ENCODE measurements around the gene OR52E2.

OR52E2 gene

DNA sequence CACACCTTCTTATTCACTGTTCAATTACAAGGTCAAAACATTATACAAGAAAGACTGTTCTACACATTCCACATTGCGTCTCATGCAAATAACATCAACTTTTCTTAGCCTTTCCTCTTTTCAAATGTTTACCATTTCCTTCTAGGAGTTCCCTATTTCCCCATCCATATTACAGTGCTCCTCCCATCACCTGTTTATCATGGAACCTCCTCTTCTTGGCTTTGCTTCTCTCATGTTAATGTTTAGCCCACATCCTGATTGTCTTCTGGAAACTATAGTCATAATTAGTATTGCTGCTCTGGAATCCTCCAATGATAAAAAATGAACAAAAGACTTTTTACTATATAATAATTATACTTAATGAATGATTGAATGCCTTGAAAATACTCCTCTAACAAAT lies 31.2 kb upstream of the OR52E2 start:
- POLR2A ChIA-PET = no interaction called here
- TF ChIP-seq L3MBTL2 (conservative IDR thresholded peaks at IDR 0.05) = no peak
- no peak for TF ChIP-seq BHLHE40 (IDR thresholded peaks at IDR 0.05; ENCODE audit: borderline replicate concordance)
- TF ChIP-seq FOXM1 (IDR thresholded peaks at IDR 0.05; ENCODE audit: borderline replicate concordance) = no peak
- no peak for TF ChIP-seq SUZ12 (IDR thresholded peaks at IDR 0.05)
- TF ChIP-seq HDGF (IDR thresholded peaks at IDR 0.05; ENCODE audit: borderline replicate concordance) = no peak
- TF ChIP-seq SP1 (IDR thresholded peaks at IDR 0.05) = no peak
- no peak for TF ChIP-seq FOXA1 (IDR thresholded peaks at IDR 0.05)
- TF ChIP-seq, protein P1, sequence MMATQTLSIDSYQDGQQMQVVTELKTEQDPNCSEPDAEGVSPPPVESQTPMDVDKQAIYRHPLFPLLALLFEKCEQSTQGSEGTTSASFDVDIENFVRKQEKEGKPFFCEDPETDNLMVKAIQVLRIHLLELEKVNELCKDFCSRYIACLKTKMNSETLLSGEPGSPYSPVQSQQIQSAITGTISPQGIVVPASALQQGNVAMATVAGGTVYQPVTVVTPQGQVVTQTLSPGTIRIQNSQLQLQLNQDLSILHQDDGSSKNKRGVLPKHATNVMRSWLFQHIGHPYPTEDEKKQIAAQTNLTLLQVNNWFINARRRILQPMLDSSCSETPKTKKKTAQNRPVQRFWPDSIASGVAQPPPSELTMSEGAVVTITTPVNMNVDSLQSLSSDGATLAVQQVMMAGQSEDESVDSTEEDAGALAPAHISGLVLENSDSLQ (IDR thresholded peaks at IDR 0.05) = no peak
- TF ChIP-seq ARNT (IDR thresholded peaks at IDR 0.05) = no peak
- no peak for TF ChIP-seq TARDBP (IDR thresholded peaks at IDR 0.05)
- TF ChIP-seq NFRKB (IDR thresholded peaks at IDR 0.05) = no peak
- TF ChIP-seq FOXK2 (IDR thresholded peaks at IDR 0.05) = no peak
- no peak for TF ChIP-seq LEF1 (IDR thresholded peaks at IDR 0.05; ENCODE audit: borderline replicate concordance)
- DNase-seq (ENCODE audit: extremely low spot score) = no peak
- CTCF ChIA-PET = no interaction called here

DNA sequence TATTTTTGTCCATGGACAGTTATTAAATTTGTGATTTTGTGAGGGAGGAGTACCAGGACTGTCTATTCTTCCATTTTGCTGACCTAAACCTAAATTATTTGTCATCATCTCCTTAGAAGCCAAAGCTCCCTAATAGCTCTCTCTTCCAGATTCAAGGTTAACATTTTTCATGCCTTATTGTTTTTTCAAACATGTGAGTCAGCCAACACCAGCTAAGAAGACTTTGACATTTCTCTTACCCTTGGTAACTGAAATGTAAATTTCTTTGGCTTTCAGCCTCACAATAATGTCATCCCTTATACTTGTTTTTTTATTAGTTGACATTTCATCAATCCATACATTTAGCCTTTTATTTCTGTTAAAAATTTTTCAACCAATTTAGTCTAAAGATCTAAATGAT lies 29.1 kb upstream of the OR52E2 start:
- ChIA-PET POLR2A (no interaction called here), CTCF (no interaction called here)
- no peak for TF ChIP-seq TARDBP (IDR thresholded peaks at IDR 0.05)
- TF ChIP-seq SUZ12 (IDR thresholded peaks at IDR 0.05) = no peak
- no peak for TF ChIP-seq ELF4 (IDR thresholded peaks at IDR 0.05)
- no peak for TF ChIP-seq FOXK2 (IDR thresholded peaks at IDR 0.05)
- TF ChIP-seq FOXA1 (IDR thresholded peaks at IDR 0.05) = no peak
- no peak for TF ChIP-seq CTBP1 (IDR thresholded peaks at IDR 0.05; ENCODE audit: borderline replicate concordance)
- no peak for TF ChIP-seq LEF1 (IDR thresholded peaks at IDR 0.05; ENCODE audit: borderline replicate concordance)
- no peak for TF ChIP-seq SP1 (IDR thresholded peaks at IDR 0.05)
- TF ChIP-seq, protein P1 (IDR thresholded peaks at IDR 0.05) = no peak
- TF ChIP-seq BHLHE40 (IDR thresholded peaks at IDR 0.05; ENCODE audit: borderline replicate concordance) = no peak
- TF ChIP-seq NFRKB (IDR thresholded peaks at IDR 0.05) = no peak
- TF ChIP-seq HDGF (IDR thresholded peaks at IDR 0.05; ENCODE audit: borderline replicate concordance) = no peak
- no peak for TF ChIP-seq ZNF384 (IDR thresholded peaks at IDR 0.05)
- no peak for TF ChIP-seq ARNT (IDR thresholded peaks at IDR 0.05)
- TF ChIP-seq FOXM1 (IDR thresholded peaks at IDR 0.05; ENCODE audit: borderline replicate concordance) = no peak
- no peak for TF ChIP-seq L3MBTL2 (conservative IDR thresholded peaks at IDR 0.05)
- no peak for DNase-seq (ENCODE audit: extremely low spot score)

DNA sequence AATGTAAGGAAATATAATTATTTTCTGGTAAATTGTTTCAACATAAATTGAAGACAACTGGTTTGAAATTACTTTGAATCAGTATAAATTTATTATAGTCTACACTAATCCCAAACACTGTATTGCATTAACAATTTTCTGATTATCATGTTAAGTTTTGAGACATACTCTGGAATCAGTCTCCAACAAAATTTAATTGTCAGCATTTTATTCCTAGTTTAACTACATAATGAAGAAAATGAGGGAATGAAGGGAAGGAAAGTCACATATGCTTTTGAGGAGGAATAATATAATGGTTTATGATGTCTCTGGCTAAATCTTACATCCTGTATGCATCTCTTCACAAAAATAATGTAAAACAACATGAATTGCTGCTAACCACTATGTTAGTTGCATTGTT lies 24.2 kb upstream of the OR52E2 start:
- POLR2A ChIA-PET = no interaction called here
- TF ChIP-seq ARNT (IDR thresholded peaks at IDR 0.05) (no peak), ZNF384 (IDR thresholded peaks at IDR 0.05) (no peak), ELF4 (IDR thresholded peaks at IDR 0.05) (no peak), L3MBTL2 (conservative IDR thresholded peaks at IDR 0.05) (no peak), TARDBP (IDR thresholded peaks at IDR 0.05) (no peak), CTBP1 (IDR thresholded peaks at IDR 0.05; ENCODE audit: borderline replicate concordance) (no peak)
- CTCF ChIA-PET = no interaction called here
- no peak for DNase-seq (ENCODE audit: extremely low spot score)

DNA sequence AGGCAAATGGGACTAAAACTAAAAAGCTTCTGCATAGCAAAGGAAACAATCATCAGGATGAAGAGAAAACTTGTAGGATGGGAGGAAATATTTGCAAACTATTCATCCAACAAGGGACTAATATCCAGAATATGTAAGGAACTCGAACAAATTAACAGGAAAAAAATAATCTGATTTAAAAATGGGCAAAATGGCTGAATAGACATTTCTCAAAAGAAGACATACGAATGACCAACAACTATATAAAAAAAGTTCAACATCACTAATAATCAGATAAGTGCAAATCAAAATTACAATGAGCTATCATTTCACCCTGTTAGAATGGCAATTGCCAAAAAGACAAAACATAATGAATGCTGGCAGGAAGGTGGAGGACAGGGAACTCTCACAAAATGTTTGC lies 22.0 kb upstream of the OR52E2 start:
- ChIA-PET CTCF (no interaction called here), POLR2A (no interaction called here)
- no peak for DNase-seq (ENCODE audit: extremely low spot score)
- TF ChIP-seq FOXM1 (IDR thresholded peaks at IDR 0.05; ENCODE audit: borderline replicate concordance) = no peak
- no peak for TF ChIP-seq NFRKB (IDR thresholded peaks at IDR 0.05)
- TF ChIP-seq L3MBTL2 (conservative IDR thresholded peaks at IDR 0.05) = no peak
- TF ChIP-seq FOXA1 (IDR thresholded peaks at IDR 0.05) = no peak
- no peak for TF ChIP-seq HDGF (IDR thresholded peaks at IDR 0.05; ENCODE audit: borderline replicate concordance)
- no peak for TF ChIP-seq ARNT (IDR thresholded peaks at IDR 0.05)
- TF ChIP-seq SP1 (IDR thresholded peaks at IDR 0.05) = no peak
- TF ChIP-seq FOXK2 (IDR thresholded peaks at IDR 0.05) = no peak

DNA sequence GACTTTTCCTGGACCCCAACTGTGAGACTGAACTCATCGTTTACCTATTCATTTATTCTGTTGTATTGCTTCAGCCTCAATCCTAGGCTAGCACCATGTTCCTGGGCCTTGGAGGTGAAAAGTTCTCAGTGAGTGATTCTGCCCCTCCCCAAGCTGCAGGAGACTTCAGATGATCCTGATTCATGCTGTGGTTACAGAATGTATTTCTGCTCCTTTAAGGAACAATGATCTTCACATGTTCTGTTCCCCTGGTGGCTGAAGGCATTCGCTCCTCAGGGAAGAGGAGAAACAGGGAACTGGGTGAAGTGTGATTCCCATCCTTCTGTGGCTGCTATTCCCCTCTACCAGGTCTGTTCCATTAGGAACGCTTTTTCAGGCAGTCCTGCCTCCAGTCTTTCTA lies 12.4 kb upstream of the OR52E2 start:
- POLR2A ChIA-PET = no interaction called here
- no peak for TF ChIP-seq FOXM1 (IDR thresholded peaks at IDR 0.05; ENCODE audit: borderline replicate concordance)
- TF ChIP-seq ARNT (IDR thresholded peaks at IDR 0.05) = no peak
- no peak for TF ChIP-seq FOXA1 (IDR thresholded peaks at IDR 0.05)
- TF ChIP-seq NFRKB (IDR thresholded peaks at IDR 0.05) = no peak
- TF ChIP-seq ZNF384 (IDR thresholded peaks at IDR 0.05) = no peak
- TF ChIP-seq LEF1 (IDR thresholded peaks at IDR 0.05; ENCODE audit: borderline replicate concordance) = no peak
- TF ChIP-seq BHLHE40 (IDR thresholded peaks at IDR 0.05; ENCODE audit: borderline replicate concordance) = no peak
- no peak for TF ChIP-seq FOXK2 (IDR thresholded peaks at IDR 0.05)
- no peak for TF ChIP-seq SP1 (IDR thresholded peaks at IDR 0.05)
- TF ChIP-seq SUZ12 (IDR thresholded peaks at IDR 0.05) = no peak
- TF ChIP-seq, protein P1 (IDR thresholded peaks at IDR 0.05) = no peak
- TF ChIP-seq ELF4 (IDR thresholded peaks at IDR 0.05) = no peak
- no peak for TF ChIP-seq L3MBTL2 (conservative IDR thresholded peaks at IDR 0.05)
- no peak for TF ChIP-seq CTBP1 (IDR thresholded peaks at IDR 0.05; ENCODE audit: borderline replicate concordance)
- TF ChIP-seq TARDBP (IDR thresholded peaks at IDR 0.05) = no peak
- no peak for TF ChIP-seq HDGF (IDR thresholded peaks at IDR 0.05; ENCODE audit: borderline replicate concordance)
- DNase-seq (ENCODE audit: extremely low spot score) = no peak
- CTCF ChIA-PET = no interaction called here

DNA sequence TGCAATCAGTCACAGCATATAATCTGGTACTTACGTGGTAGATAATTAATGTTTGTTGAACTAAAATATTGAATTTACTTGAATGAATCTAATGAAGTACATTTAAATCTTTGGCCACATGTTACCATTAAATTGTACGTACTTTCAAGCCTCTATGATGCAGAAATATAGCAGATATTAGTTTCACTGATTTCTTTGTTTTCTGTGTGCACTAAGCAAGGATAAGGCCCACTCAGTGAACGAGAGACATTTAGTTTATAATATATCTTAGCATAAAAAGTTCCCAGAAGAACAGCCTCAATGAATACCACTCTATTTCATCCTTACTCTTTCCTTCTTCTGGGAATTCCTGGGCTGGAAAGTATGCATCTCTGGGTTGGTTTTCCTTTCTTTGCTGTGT lies 9.8 kb upstream of the OR52E2 start, which contains the start of gene OR52E1:
Gene OR52E1 (plus strand): TSS at position 301 of the 400 bp plus-strand sequence.
- no peak for TF ChIP-seq NFRKB (IDR thresholded peaks at IDR 0.05)
- no peak for TF ChIP-seq HDGF (IDR thresholded peaks at IDR 0.05; ENCODE audit: borderline replicate concordance)
- no peak for TF ChIP-seq SUZ12 (IDR thresholded peaks at IDR 0.05)
- no peak for TF ChIP-seq BHLHE40 (IDR thresholded peaks at IDR 0.05; ENCODE audit: borderline replicate concordance)
- TF ChIP-seq, protein P1 (IDR thresholded peaks at IDR 0.05) = no peak
- TF ChIP-seq CTBP1 (IDR thresholded peaks at IDR 0.05; ENCODE audit: borderline replicate concordance) = no peak
- TF ChIP-seq ELF4 (IDR thresholded peaks at IDR 0.05) = no peak
- no peak for TF ChIP-seq SP1 (IDR thresholded peaks at IDR 0.05)
- TF ChIP-seq ARNT (IDR thresholded peaks at IDR 0.05) = no peak
- no peak for TF ChIP-seq L3MBTL2 (conservative IDR thresholded peaks at IDR 0.05)
- TF ChIP-seq FOXM1 (IDR thresholded peaks at IDR 0.05; ENCODE audit: borderline replicate concordance) = no peak
- TF ChIP-seq FOXA1 (IDR thresholded peaks at IDR 0.05) = no peak
- TF ChIP-seq LEF1 (IDR thresholded peaks at IDR 0.05; ENCODE audit: borderline replicate concordance) = no peak
- no peak for TF ChIP-seq TARDBP (IDR thresholded peaks at IDR 0.05)
- no peak for TF ChIP-seq ZNF384 (IDR thresholded peaks at IDR 0.05)
- TF ChIP-seq FOXK2 (IDR thresholded peaks at IDR 0.05) = no peak
- POLR2A ChIA-PET = no interaction called here
- CTCF ChIA-PET = no interaction called here
- no peak for DNase-seq (ENCODE audit: extremely low spot score)

Measured in HEK293T (cell line).